CD4-positive, alpha-beta T cell (primary cell): ENCODE measurements around the gene ARGLU1. TPM values are rescaled to one million over a fixed set of nuclear protein-coding genes. Genes with fewer than 3 reads are reported as not detected.

Source experiments
- ATAC-seq: fragments of 200-7000 bp; cut with Tn5 transposase; one replicate; pipeline ENCODE4 v1.10.0; 2022; ENCODE audit warnings: mild to moderate bottlenecking; ENCODE audit not compliant: poor library complexity
- CTCF ChIA-PET: fragments of 350-600 bp; sonication (Branson Sonifier 250); formaldehyde crosslinking; loops from one replicate; lab custom pipeline; 2021; ENCODE audit warnings: antibody characterized with exemption, inconsistent platforms; lab: Charles Lee
- POLR2A ChIA-PET: fragments of 350-600 bp; sonication (Branson Sonifier 250); formaldehyde crosslinking; loops from one replicate; lab custom pipeline; 2021; ENCODE audit warnings: antibody characterized with exemption, inconsistent platforms; lab: Charles Lee
- DNase-seq, 14 experiments: peaks; one replicate each; pipeline ENCODE4 v3.0.0-alpha.2; 2013 to 2020; ENCODE audit warnings: mixed read lengths in 2 of 14
- H3K27ac ChIP-seq, 2 donors: one replicate each; pipeline versions ENCODE4 v1.5.1 to v1.7.0; 2013; ENCODE audit warnings: low read length in 2 of 2, low read depth in 1 of 2, mild to moderate bottlenecking in 1 of 2
- H3K27me3 ChIP-seq, 2 experiments: 1 replicate in 1 of 2; 2 replicates in 1 of 2; pipeline versions ENCODE4 v1.6.1 to v1.7.0; 2013; ENCODE audit warnings: low read length in 2 of 2, control low read depth in 1 of 2, mild to moderate bottlenecking in 1 of 2, moderate library complexity in 1 of 2; ENCODE audit not compliant: insufficient read depth in 2 of 2, control insufficient read depth in 1 of 2
- H3K36me3 ChIP-seq: one replicate; pipeline ENCODE4 v1.6.1; 2013; ENCODE audit warnings: low read length, control low read depth; ENCODE audit not compliant: insufficient read depth
- H3K4me1 ChIP-seq: one replicate; pipeline ENCODE4 v1.6.1; 2013; ENCODE audit warnings: low read length, control low read depth; ENCODE audit not compliant: insufficient read depth
- H3K4me3 ChIP-seq: one replicate; pipeline ENCODE4 v1.5.1; 2013; ENCODE audit warnings: mild to moderate bottlenecking, low read length, moderate library complexity
- H3K9me3 ChIP-seq, 2 experiments: 1 replicate in 1 of 2; 2 replicates in 1 of 2; pipeline versions ENCODE4 v1.6.1 to v1.7.0; 2013; ENCODE audit warnings: low read length in 2 of 2, mild to moderate bottlenecking in 2 of 2, control low read depth in 1 of 2, moderate library complexity in 1 of 2; ENCODE audit not compliant: control insufficient read depth in 1 of 2, insufficient read depth in 1 of 2
- H3K27ac Mint-ChIP-seq: one replicate; pipeline ENCODE4 v1.8.0; 2020; ENCODE audit warnings: mixed read lengths
- H3K27me3 Mint-ChIP-seq: one replicate; pipeline ENCODE4 v1.8.0; 2021; ENCODE audit warnings: mixed read lengths
- H3K36me3 Mint-ChIP-seq: one replicate; pipeline ENCODE4 v1.8.0; 2021; ENCODE audit warnings: low read depth, mixed read lengths
- H3K4me1 Mint-ChIP-seq: one replicate; pipeline ENCODE4 v1.8.0; 2021; ENCODE audit warnings: low read depth, mixed read lengths
- H3K4me3 Mint-ChIP-seq: one replicate; pipeline ENCODE4 v1.8.0; 2020; ENCODE audit warnings: mild to moderate bottlenecking, mixed read lengths
- H3K9me3 Mint-ChIP-seq: one replicate; pipeline ENCODE4 v1.8.0; 2020; ENCODE audit warnings: mixed read lengths
- intact Hi-C, 2 experiments: fragments of 100-400 bp; cut with DNase I in 1 of 2; cut with micrococcal nuclease in 1 of 2; formaldehyde crosslinking; loops; one replicate each; pipeline versions ENCODE4 v1.15.1 to v1.9.0; 2023 to 2025; cut with DNase I, micrococcal nuclease
- total RNA-seq, 174 experiments: library from RNA in 2 of 174; stranded (reverse) in 2 of 174; gene quantifications; one replicate each; pipeline ENCODE4 v1.2.3 and lab custom pipeline; 2021 to 2026
- TF ChIP-seq, protein P1 (sequence below): fragments of 200-600 bp; IDR thresholded peaks from one replicate; pipeline ENCODE4 v1.8.0; 2022; ENCODE audit warnings: antibody characterized with exemption, mild to moderate bottlenecking

The ARGLU1 gene
- total RNA-seq, 2 experiments from 2014 or later = 146 to 152 TPM

DNA sequence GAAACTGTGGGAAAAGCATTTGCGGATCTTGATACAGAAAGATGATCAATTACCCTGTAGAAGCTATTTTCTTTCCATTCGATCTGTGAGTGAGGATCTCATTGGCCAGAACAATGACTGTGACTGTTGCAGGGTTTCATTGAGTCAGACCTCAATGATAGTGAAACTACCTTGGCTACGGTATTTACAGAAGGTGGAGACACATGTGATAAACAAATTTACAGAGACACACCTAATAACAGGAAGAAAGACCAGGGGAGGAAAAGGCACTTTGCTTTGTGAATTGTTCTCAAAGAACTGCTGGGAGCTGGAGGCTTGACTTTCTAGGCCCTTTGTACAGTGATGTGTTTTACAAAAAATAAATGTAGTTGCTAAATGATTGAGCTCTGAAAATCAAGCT is 19.9 kb upstream of the ARGLU1 start:
- TF ChIP-seq, protein P1, sequence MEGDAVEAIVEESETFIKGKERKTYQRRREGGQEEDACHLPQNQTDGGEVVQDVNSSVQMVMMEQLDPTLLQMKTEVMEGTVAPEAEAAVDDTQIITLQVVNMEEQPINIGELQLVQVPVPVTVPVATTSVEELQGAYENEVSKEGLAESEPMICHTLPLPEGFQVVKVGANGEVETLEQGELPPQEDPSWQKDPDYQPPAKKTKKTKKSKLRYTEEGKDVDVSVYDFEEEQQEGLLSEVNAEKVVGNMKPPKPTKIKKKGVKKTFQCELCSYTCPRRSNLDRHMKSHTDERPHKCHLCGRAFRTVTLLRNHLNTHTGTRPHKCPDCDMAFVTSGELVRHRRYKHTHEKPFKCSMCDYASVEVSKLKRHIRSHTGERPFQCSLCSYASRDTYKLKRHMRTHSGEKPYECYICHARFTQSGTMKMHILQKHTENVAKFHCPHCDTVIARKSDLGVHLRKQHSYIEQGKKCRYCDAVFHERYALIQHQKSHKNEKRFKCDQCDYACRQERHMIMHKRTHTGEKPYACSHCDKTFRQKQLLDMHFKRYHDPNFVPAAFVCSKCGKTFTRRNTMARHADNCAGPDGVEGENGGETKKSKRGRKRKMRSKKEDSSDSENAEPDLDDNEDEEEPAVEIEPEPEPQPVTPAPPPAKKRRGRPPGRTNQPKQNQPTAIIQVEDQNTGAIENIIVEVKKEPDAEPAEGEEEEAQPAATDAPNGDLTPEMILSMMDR = no peak
- ATAC-seq = no peak
- Mint-ChIP-seq H3K27ac (no peak overlapping the region), H3K4me1 (no peaks in the 10 kb centered on the region), H3K27me3 (peaks cover 24% of the 10 kb centered on the region), H3K4me3 (no peak overlapping the region), H3K36me3 (no peaks in the 10 kb centered on the region), H3K9me3 (peaks cover 17% of the 10 kb centered on the region)
- Histone ChIP-seq H3K4me3 (no peak overlapping the region), H3K36me3 (no peaks in the 10 kb centered on the region), H3K27me3 (no peaks in the 10 kb centered on the region), H3K27ac (no peak overlapping the region), H3K4me1 (no peaks in the 10 kb centered on the region), H3K9me3 (peaks cover 8 to 12% of the 10 kb centered on the region in 2 experiments)
- intact Hi-C loops = no loop called here
- ChIA-PET POLR2A (no interaction called here), CTCF (no interaction called here)
- no peak for DNase-seq

DNA sequence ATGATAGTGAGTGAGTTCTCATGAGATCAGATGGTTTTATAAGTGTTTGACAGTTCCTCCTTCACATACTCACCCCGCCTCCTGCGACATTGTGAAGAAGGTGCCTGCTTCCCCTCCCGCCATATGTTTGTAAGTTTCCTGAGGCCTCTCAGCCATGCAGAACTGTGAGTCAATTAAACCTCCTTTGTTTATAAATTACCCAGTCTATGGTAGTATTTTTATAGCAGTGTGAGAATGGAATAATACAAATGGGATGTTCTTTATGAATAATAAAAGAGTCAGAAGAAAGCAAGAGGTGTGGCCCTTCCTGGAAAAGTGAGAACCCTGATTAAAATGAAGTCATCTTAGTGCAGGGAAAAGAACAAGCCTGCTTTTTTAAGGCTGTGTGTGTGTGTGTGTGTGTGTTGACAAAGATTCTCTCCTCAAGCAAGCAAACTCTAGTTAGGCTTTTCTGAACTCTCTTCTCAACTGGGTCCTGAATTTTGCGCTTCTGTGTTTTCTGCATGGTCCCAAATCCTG is 18.8 kb upstream of the ARGLU1 start:
- intact Hi-C loops = no loop called here
- no peaks in the 10 kb centered on the region for H3K36me3 Mint-ChIP-seq
- CTCF ChIA-PET = no interaction called here

DNA sequence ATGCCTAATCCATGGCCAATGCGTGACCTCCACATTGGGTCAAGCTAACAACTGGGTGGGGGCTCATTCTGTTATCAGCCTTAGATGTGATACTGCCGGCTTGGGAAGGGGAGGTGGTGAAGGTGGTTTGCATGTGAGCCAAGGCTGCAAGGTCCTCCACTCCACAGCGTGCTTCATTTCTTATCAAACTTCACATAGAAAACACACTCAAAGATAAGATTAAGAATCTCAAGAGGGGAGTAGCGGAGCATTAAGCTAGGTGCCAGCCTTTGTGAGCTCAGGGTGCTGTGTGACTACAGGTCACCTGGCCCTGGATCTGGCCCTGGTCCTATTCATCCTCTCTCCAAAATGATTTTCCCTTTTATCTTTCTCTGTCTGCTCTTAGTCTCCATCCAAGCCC is 13.3 kb upstream of the ARGLU1 start:
- Histone ChIP-seq H3K4me3 (no peak overlapping the region), H3K27me3 (peaks cover 0 to 6% of the 10 kb centered on the region in 2 experiments), H3K9me3 (peaks cover 8 to 10% of the 10 kb centered on the region in 2 experiments), H3K27ac (no peak overlapping the region), H3K36me3 (no peaks in the 10 kb centered on the region), H3K4me1 (no peaks in the 10 kb centered on the region)
- TF ChIP-seq, protein P1 = no peak
- Mint-ChIP-seq H3K27me3 (no peaks in the 10 kb centered on the region), H3K36me3 (no peaks in the 10 kb centered on the region), H3K4me1 (no peaks in the 10 kb centered on the region), H3K4me3 (no peak overlapping the region), H3K9me3 (peaks cover 10% of the 10 kb centered on the region), H3K27ac (no peak overlapping the region)
- DNase-seq (no peak), ATAC-seq (no peak)
- POLR2A ChIA-PET = interaction anchor here (1.5 kb wide), 1 partner anchor 13 kb away, joined by 3 read pairs; the partner anchor contains the start of gene ARGLU1
- CTCF ChIA-PET = interaction anchor here (0.7 kb wide), 1 partner anchor 15 kb away, joined by 4 read pairs; no protein-coding TSS in a partner anchor
- intact Hi-C loops = no loop called here

More for the DNA sequence above, 18.8 kb upstream of the ARGLU1 start:
- TF ChIP-seq, protein P1 = no peak
- Mint-ChIP-seq H3K4me1 (no peaks in the 10 kb centered on the region), H3K27me3 (peaks cover 15% of the 10 kb centered on the region), H3K4me3 (no peak overlapping the region), H3K27ac (no peak overlapping the region), H3K9me3 (peaks cover 17% of the 10 kb centered on the region)
- ATAC-seq (no peak), DNase-seq (no peak)
- H3K4me1 ChIP-seq = no peaks in the 10 kb centered on the region
- peaks cover 0 to under 1% of the 10 kb centered on the region in 2 experiments for H3K27me3 ChIP-seq
- no peak overlapping the region for H3K27ac ChIP-seq
- POLR2A ChIA-PET = no interaction called here
- H3K4me3 ChIP-seq = no peak overlapping the region
- no peaks in the 10 kb centered on the region for H3K36me3 ChIP-seq
- peaks cover 8 to 12% of the 10 kb centered on the region in 2 experiments for H3K9me3 ChIP-seq
